GM18873 (cell line): ENCODE measurements around the gene FIG4.
"Not testable (repeated sequence)": the region's sequence is repeated elsewhere in the genome, so short reads cannot be mapped to it uniquely, and the experiment has no call there.

ENCODE experiments used
- ATAC-seq: cut with Tn5 transposase; IDR thresholded peaks from one replicate; pipeline ENCODE4 v1.9.1; 2021; ENCODE audit warnings: mild to moderate bottlenecking, moderate library complexity, moderate number of reproducible peaks; ENCODE audit not compliant: unreplicated experiment, low FRiP score

The FIG4 gene

DNA sequence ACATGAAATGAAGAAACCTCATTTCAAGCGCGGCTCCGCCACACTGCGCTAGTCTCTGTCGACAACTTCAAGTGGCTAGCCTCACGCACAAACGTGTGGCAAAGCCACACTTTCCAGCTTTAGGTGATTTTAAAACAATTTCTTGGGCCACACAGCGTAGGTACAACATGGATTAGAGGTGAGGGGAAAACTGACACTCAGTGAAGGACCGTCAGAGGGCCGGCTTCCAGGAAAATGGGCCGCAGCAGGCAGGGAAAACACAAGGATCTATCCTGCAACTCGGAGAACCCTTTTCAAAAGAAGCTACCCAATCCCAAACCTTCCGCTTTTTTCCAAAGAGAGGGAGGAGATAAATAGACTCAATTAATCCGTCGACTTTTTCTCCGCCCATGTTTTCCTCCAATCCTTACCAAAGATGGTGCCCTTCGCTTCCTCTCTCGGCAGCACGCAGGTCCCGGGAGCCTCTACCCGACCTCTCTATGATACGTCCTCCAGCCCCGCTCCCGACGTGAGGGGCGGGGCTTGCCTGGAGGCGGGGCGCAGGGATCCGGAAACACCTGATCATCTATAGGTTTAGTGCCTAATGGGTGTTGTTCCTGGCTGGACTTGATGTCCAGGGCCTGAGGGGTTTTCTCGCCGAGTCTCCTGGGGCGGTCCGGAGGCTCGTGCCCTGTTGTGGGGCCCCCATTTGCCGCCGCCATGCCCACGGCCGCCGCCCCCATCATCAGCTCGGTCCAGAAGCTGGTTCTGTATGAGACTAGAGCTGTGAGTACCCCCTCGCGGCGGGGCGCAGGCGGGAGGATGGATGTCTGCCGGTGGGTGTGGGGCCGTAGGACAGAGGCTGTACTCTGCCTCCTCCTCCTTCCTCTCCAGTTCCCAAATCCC is at the start of gene FIG4, which contains the start of gene AK9:
Gene FIG4 (plus strand): TSS at position 560 of the 885 bp plus-strand sequence. CDS start 140 bp downstream, at position 700.
Gene AK9 (minus strand): TSS at position 466 of the 885 bp plus-strand sequence. CDS start 15,457 bp downstream, outside the sequence.
- peak; percentile 90 for ATAC-seq

DNA sequence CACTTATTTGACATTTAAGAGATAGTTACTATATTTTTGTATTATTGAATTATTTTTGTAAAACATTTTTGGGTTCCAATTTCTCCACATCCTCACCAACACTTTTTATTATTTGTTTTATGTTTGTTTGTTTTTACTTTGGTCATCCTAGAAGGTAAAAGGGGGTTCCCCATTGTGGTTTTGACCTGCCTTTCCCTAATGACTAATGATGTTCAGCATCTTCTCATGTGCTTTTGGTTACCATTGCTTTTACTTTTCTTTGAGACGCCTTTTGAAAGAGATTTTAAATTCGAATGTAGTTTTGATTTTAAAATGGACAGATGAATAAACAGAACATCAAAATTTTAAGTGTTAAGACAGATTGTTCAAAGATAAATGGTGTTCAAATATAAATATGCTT is 47.0 kb upstream of the FIG4 start:
- ATAC-seq = no peak

DNA sequence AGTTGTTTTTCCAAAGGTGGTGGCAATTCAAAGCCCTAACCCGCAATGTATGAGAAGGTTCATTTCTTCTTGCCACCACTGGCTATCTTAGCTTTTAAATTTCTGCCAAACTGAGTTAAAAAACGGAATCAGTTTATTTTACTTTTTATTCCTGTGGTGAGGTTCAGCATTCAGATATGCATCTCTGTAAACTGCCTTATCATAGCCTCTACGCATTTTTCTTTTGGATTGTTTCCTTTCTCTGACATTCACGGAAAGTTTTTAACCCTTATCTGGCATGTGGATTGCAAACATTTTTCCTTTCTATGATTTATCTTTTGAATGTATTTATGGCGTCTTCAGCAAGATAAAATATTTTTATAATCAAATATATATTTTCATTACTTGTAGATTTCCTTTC is 37.8 kb upstream of the FIG4 start:
- ATAC-seq = no peak

- ATAC-seq = no peak
These were observed 35.3 kb upstream of the FIG4 start for GRCh38 chr6:109655761-109656262.

DNA sequence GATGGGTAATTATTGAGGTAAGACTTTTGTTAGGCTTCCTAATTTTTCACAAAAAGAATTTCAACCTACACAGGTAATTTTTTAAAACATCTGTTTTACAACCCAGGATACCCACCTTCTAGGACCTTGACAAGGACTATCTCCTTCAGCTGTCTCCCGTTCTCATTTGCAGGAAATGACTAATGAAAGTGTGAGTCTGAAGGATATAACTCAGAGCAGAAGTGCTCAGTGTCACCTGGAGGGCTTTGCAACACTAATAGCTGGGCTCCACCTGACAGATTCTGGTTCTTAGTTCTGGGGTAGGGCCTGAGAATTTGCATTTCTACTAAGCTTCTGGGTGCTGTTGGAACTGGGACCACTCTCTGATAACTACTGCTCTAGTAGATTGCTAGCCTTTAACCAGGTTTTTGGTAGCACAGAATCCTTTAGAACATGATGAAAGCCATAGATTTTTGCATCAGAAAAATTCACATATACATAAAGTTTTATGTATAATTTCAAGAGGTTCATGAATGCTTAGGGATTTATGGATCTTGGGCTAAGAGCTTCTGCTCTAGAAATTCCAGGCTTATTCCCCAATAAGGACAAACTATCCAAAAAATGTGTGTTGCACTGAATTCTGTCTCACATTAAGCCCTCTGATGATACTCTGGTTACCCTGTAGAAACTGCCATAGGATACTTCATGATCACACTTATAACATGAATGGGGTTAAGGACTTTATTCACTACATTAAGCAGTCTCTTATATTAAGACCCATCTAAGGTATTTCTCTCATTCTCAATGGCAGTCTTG is 30.4 kb upstream of the FIG4 start:
- no peak for ATAC-seq

- ATAC-seq = no peak
These were observed 28.9 kb upstream of the FIG4 start for GRCh38 chr6:109662192-109662591.

DNA sequence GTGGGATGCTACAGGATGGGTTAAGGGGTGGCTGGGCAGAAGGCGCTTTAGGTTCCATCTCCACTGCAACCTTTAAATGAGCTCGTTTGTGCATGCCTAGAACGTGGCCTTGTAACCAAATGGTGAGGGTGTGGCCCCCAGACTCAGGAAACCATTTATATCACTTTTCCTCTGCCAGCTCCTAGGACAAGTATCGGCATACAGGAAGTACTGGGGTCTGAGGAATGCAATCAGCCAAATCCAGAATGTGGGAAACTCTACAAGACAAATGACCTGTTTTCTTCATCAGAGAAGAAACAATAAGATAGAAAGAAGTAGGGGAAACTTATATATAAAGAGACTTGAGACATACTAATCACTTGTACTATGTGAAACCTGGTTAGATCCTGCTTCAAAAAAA is 21.3 kb upstream of the FIG4 start:
- ATAC-seq = no peak

- ATAC-seq = no peak
These were observed 19.4 kb upstream of the FIG4 start for GRCh38 chr6:109671733-109672132.

DNA sequence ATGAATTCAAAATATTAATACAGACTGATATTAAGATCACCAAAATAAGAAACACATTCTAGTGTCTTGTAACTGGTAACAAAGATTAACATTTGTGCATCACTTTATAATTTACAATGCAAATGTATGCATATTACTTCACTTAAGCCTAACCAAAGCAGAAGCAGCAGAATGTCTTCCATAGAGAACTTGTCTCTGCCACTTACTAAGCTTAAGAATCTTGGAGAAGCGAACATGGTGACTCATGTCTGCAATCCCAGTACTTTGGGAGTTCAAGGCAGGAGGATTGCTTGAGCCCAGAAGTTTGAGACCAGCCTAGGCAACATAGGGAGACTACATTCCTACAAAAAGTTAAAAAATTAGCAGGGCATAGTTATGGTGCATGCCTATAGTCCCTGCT is 18.9 kb upstream of the FIG4 start:
- no peak for ATAC-seq

DNA sequence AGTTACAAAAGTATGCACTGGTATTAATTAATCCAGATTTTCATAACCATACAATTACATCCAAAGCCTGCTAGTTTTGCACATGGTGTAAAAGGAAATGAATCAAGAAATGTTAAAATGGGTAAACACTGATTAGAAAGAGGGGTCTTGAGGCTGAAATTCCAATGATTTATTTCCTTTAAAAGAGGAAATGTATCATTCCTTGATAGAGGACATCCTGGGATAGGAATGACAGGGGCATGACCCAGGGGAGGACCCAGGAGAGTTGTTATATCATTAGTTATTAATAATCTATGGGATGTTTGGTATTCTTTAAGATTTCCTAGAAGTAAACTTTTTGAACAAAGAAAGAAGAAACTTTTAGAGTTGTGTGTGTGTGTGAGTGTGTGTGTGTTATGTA is 18.3 kb upstream of the FIG4 start:
- ATAC-seq = no peak

DNA sequence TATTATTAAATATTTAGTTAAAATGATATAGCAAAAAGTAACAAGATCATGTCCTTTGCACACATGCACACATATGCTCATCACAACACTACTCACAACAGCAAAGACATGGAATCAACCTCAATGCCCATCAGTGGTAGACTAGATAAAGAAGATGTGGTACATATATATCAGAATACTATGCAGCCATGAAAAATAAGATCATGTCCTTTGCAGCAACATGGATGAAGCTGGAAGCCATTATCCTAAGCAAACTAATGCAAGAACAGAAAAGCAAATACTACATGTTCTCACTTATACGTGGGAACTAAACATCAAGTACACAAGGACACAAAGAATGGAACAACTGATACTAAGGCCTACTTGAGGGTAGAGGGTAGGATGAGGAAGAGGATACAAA is 14.4 kb upstream of the FIG4 start:
- ATAC-seq = no peak

DNA sequence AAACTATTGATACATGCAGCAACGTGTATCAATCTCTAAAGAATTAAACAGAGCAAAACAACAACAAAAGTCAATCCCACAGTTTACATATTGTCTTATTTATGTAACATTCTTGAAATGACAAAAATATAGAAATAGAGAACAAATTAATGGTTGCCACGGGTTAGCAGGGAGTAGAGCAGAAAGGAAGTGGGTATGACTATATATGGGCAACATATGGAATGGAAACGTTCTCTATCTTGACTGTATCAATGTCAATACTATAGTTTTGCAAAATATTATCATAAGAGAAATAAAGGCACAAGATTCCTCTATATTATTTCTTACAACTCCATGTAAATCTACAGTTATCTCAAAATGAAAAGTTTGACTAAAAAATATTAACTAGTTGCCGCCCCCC is 12.9 kb upstream of the FIG4 start:
- no peak for ATAC-seq

DNA sequence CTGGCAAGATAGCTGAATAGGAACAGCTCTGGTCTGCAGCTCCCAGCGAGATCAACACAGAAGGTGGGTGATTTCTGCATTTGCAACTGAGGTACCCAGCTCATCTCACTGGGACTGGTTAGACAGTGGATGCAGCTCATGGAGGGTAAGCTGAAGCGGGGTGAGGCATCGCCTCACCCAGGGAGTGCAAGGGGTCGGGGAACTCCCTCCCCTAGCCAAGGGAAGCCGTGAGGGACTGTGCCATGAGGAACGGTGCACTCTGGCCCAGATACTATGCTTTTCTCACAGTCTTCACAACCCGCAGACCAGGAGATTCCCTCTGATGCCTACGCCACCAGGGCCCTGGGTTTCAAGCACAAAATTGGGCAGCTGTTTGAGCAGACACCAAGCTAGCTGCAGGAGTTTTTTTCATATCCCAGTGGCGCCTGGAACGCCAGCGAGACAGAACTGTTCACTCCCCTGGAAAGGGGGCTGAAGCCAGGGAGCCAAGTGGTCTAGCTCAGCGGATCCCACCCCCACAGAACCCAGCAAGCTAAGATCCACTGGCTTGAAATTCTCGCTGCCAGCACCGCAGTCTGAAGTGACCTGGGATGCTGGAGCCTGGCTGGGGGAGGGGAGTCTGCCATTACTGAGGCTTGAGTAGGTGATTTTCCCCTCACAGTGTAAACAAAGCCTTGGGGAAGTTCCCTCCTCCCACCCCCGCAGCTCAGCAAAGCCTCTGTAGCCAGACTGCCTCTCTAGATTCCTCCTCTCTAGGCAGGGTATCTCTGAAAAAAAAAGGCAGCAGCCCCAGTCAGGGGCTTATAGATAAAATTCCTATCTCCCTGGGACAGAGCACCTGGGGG is 12.2 kb upstream of the FIG4 start:
- ATAC-seq = not testable (repeated sequence)

GRCh38 chr6:109686566-109687265 is 4.4 kb upstream of the FIG4 start:
- ATAC-seq = no peak

- ATAC-seq = no peak
These were observed 3.8 kb upstream of the FIG4 start for GRCh38 chr6:109687271-109687761.

GRCh38 chr6:109690373-109690736 is 741 bp upstream of the FIG4 start:
- ATAC-seq = peak; percentile 38

DNA sequence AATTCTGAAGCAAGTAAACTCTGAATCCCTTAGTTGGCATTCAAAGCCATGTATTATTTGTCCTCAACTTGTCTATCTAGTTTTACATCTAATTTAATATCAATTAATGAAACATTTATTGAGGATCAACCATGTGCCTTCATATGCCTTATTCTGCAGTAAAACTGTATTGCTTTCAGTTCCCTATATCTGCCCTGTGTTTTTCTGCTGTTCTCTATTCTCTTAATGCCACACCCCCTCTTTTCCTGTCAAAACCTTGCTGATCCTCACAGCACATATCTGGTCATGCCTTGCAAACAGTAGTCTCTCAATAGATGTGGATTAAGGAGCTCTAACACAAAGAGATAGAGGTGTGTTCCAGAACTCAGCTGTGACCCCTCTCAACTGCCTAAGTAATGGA is 2.0 kb downstream of the FIG4 start:
- ATAC-seq = peak; percentile 28

DNA sequence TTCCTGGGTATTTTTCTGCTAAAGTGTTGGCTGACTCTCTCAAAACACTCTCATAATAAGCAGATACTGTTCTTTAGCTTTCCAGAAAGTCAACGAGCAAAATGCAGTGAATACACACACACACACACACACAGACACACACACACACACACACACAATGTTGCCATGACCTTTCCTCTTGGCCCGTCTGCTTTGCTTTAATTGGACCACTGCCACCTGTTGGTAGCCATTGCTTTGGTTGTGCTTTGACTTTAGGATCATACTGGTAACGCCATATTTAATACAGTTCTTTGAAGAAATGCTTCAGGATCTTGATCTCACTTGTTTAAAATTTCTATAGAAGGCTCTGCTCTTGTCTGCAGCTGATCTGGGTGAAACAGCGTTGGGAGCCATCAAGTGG is 4.4 kb downstream of the FIG4 start:
- ATAC-seq = no peak

DNA sequence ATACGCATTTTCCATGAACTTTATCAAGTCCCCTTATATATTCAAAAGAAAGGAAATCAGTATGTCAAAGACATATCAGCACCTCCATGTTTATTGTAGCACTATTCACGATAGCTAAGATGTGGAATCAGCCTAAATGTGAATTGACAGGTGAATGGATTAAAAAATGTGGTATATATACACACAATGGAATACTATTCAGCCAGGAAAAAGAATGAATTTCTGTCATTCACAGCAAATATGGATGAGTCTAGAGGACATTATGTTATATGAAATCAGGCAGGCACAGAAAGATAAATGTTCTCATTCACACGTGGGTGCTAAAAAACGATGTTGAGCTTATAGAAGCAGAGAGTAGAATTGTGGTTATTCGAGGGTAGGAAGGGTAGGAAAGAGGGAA is 5.3 kb downstream of the FIG4 start:
- no peak for ATAC-seq

- ATAC-seq = no peak
These were observed 10.1 kb downstream of the FIG4 start for GRCh38 chr6:109701221-109701620.
